Measurements from ENCODE around the gene SEC61G.

GRCh38 chr7:54743580-54743979, 15.4 kb downstream of the SEC61G start:
- TF ChIP-seq CTCF (conservative IDR thresholded peaks at IDR 0.05; ENCODE audit: low read length) (no peak), EZH2phosphoT487 (IDR thresholded peaks at IDR 0.05; ENCODE audit: borderline replicate concordance) (no peak)

Data from Loucy (cell line).